ENCODE measurements around the gene OSGEPL1.
"Not testable (repeated sequence)": the region's sequence is repeated elsewhere in the genome, so short reads cannot be mapped to it uniquely, and the experiment has no call there.

OSGEPL1 gene

GRCh38 chr2:189751080-189751658 is 11.4 kb downstream of the OSGEPL1 start:
- DNase-seq (ENCODE audit: low spot score): peak; percentile 61

GRCh38 chr2:189729430-189729829 is 33.2 kb downstream of the OSGEPL1 start:
- DNase-seq (ENCODE audit: low spot score): no peak

GRCh38 chr2:189726849-189727248 is 35.7 kb downstream of the OSGEPL1 start:
- DNase-seq (ENCODE audit: low spot score): no peak

- no peak for DNase-seq (ENCODE audit: low spot score)
Measured at GRCh38 chr2:189726271-189726670, 36.3 kb downstream of the OSGEPL1 start.

- no peak for DNase-seq (ENCODE audit: low spot score)
Measured at GRCh38 chr2:189723192-189723591, 39.4 kb downstream of the OSGEPL1 start.

GRCh38 chr2:189719571-189719970 is 43.0 kb downstream of the OSGEPL1 start:
- DNase-seq (ENCODE audit: low spot score): no peak

- not testable (repeated sequence) for DNase-seq (ENCODE audit: low spot score)
Measured at GRCh38 chr2:189717593-189717992, 45.0 kb downstream of the OSGEPL1 start.

- no peak for DNase-seq (ENCODE audit: low spot score)
Measured at GRCh38 chr2:189709501-189710221, 52.9 kb downstream of the OSGEPL1 start.

- DNase-seq (ENCODE audit: low spot score): peak; percentile 26
Measured at GRCh38 chr2:189702071-189702470, 60.5 kb downstream of the OSGEPL1 start.

GRCh38 chr2:189700681-189701080 is 61.9 kb downstream of the OSGEPL1 start:
- DNase-seq (ENCODE audit: low spot score): no peak

- DNase-seq (ENCODE audit: low spot score): peak; percentile 70
Measured at GRCh38 chr2:189698020-189698887, 64.3 kb downstream of the OSGEPL1 start.
